ENCODE results near the gene CHAF1B. TPM values are rescaled to one million over a fixed set of nuclear protein-coding genes. Genes with fewer than 3 reads are reported as not detected.
"Not testable (repeated sequence)": the region's sequence is repeated elsewhere in the genome, so short reads cannot be mapped to it uniquely, and the experiment has no call there.

Gene CHAF1B
- polyA plus RNA-seq, 12 donors: 3.1 to 8.8 (median 4.5) TPM; not detected in 1

DNA sequence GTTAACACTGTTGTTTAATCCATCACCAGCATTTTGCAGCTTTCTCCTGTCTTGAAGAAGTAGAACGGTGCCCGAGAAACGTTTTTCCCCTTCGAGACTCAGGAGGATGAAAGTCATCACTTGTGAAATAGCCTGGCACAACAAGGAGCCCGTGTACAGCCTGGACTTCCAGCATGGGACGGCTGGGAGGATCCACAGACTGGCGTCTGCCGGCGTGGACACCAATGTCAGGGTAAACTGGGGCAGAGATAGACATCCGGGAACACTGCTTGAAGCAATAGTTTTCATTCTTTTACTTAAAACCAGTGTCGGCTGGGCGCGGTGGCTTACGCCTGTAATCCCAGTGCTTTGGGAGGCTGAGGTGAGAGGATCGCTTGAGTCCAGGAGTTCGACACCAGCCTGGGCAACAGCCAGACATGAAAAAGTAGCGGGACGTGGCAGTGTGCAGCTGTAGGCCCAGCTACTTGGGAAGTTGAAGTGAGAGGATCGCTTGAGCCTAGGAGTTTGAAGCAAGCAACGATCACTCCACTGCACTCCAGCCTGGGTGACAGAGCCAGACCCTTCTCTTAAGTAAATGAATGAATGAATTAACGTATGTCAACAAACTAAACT is 945 bp downstream of the CHAF1B start:
- no peak for DNase-seq

DNA sequence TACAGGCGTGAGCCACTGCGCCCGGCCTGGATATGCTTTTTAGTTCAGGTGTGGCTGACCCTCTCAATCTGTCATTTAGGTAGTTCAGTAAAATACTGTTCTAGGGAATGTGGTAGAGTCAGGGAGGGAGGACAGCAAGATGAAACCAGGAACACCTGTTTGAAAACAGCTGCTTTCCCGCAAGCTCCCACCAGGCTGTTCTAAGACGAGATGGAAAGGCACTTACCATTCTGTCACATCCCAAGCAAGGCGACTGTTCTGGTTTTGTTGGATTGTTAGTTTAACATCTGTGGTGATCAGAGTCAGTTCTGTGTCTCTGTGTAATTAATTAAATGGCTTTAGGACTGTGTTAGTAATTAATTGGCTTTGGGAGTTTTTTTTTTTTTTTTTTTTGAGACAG is 2.9 kb downstream of the CHAF1B start:
- DNase-seq: no peak

DNA sequence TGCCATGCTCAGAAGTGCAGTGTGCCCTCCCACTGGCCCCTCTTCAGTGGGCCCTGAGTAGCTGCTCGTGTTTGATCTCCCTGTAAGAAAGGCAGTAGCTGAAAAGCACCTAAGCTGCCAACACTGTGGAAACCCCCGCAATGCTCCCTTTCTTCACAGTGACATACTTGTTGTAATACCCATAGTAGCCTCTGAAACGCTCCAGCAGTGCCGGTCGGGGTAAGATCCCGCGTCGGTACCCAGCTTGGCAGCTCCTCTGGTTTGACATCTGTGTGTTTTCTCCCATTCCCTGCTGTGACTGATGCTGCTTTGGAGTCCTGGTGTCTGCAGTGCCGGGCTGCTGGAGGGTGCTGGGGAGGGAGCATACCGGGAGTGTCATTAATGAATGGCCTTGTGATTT is 3.6 kb downstream of the CHAF1B start:
- no peak for DNase-seq

DNA sequence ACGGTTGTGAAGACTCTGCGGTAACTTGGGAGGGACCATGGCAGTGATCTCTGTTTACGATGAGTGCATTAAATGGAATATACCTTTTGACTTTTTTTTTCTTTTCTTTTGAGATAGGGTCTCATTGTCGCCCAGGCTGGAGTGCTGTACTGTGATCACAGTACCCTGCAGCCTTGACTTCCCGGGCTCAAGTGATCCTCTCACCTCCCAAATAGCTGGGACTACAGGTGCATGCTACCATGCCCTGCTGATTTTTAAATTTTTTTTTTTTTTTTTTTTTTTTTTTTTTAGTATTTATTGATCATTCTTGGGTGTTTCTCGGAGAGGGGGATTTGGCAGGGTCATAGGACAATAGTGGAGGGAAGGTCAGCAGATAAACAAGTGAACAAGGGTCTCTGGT is 6.5 kb downstream of the CHAF1B start:
- DNase-seq: not testable (repeated sequence)

DNA sequence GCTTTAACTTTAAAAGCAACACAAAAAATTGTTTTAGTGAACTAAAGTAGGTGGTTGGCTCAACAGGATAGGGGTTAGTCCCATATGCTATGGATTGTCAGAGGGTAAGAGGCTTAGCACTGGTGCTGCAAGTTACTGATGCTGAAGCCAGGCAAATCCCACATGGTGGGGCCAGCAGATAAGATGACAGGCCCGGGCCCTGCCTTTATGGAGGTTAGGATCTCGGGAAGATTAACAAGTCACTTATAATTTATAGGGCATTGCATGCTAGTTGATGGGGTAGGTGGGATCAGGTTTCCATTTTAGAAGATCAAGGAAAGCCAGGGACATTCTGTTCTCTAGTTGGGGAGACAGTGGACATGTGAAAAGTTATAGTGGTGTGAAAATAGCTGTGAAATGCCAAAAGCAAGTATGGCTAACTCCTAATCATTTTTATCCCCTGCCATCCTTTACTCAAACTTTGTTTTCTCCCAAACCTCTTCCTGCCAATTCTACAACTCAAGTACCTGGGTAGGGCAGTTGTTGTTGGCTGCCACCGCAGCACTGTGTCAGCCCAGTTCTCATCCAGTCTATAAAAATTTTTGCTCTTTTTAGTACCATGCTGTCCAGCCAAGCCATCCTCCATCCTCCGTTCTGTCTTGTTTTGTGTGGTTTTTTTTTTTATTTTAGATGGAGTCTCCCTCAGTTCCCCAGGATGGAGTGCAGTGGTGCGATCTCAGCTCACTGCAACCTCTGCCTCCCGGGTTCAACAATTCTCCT is 10.3 kb downstream of the CHAF1B start:
- no peak for DNase-seq

DNA sequence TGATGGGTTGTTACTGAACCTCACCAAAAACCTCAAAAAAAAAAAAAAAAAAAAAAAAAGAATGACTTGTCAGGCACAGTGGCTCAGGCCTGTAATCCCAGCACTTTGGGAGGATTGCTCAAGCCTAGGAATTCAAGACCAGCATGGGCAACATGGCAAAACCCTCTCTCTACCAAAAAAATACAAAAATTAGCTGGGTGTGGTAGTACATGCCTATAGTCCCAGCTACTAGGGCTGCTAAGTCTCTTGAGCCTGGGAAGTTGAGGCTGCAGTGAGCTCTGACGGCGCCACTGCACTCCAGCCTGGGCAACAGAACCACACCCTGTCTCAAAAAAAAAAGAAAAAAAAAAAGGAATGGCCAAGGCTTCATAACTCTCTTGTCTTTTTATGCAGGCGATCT is 11.1 kb downstream of the CHAF1B start:
- DNase-seq: no peak

DNA sequence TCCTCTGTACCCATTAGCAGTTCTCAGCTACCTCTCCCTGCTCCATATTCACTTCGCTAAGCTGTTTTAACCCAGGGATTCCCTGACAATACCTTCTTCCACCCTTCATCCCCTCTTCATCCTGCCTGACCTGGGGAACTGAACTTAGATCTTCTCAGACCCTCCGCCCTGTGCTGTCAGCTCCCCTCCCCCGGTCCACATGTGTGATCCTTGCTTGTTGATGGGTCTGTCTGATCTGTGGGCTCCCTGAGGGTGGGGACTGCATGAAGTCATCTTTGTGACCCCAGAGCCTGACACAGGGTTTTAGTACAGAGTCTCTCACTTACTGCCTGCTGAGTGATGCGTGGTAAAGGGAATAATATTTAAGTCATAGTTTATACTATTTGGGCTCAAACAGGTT is 11.8 kb downstream of the CHAF1B start:
- DNase-seq: no peak

DNA sequence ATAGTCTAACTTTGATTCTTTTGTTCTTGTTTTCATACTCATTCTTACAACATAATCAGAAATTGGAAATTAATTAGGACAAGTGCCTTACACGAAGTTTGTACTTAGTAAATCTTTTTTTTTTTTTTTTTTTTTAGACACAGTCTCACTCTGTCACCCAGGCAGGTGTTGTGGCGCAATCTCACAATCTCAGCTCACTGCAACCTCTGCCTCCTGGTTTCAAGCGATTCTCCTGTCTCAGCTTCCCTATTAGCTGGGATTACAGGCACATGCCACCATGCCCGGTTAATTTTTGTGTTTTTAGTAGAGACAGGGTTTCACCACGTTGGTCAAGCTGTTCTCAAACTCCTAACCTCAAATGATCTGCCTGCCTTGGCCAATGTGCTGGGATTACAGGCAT is 12.4 kb downstream of the CHAF1B start:
- no peak for DNase-seq

DNA sequence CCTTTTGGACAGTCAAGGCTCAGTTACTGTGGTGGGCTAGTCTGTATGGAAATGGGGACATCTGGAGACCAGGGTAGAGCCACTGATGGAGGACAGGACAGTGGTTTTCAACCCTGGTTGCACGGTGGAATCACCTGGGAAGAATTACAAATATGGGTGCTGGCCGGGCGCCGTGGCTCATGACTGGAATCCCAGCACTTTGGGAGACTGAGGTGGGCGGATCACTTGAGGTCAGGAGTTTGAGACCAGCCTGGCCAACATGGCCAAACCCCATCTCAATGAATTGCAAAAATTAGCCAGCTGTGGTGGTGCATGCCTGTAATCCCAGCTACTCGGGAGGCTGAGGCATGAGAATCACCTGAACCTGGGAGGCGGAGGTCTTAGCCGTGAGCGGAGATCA is 14.5 kb downstream of the CHAF1B start:
- DNase-seq: not testable (repeated sequence)

DNA sequence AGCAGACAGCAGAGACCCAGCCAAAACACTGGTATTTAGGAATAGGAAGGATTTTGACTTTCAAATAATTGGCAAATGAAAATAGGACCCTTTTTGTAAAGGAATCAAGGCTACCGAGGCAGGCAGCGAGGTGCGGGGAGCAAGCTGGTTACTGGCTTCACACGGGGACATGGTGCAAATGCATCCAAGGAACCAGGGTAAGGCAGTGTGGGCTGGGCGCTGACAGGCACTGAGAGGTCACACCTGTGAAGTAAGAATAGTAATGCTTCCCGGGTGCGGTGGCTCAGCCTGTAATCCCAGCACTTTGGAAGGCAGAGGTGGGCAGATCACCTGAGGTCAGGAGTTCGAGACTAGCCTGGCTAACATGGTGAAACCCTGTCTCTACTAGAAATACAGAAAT is 15.5 kb downstream of the CHAF1B start:
- DNase-seq: no peak

DNA sequence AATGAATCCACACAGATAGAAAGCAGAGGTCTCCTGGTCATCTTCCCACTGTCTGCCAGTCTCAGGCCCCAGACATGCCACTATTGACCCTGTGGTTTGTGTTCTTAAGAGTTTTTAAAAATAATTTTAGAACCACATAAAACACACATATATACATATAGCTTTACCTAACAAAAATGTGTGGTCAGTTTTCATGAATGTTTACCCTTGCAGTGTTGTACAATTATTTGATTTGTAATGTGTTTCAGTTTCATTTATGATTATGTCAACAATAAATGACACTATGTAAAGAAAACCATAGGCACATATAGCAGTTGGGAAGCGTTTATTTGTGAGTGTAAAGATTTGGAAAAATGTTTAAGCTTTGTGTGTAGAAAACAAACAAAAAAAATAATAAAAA is 17.1 kb downstream of the CHAF1B start:
- no peak for DNase-seq

DNA sequence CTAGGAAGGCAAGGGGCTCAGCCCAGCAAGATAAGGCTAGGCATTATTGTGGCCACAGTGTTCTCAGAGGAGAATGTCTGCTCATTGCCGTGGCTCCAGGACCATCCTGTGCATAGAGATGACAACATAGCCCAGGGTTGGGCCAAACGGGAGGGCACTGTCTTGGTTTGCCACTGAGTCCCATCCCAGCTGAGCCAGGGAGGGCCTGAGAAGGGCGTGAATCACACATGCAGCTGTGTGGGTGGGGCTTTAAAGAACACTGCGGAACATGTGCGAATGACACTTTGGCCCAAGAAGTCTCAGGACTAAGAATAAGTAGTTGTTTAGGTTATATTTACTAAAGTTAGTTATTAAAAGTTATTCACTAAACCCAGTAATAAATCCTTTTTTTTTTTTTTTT is 18.5 kb downstream of the CHAF1B start:
- DNase-seq: no peak

DNA sequence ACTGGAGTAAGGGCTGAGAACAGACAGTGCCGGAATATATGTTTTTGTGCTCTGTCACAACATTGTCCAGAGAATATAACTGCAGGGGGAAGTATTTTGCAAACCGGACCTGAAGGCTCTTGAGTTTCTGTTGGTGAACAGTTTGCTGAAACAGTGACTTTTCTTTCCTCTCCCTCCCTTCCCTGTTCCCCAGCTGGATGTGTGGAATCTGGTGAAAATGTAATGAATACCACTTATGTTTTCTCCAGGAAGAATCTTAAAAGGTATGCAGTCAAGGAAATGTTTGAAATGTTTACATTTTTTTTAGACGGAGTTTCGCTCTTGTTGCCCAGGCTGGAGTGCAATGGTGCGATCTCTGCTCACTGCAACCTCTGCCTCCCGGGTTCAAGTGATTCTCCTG is 23.4 kb downstream of the CHAF1B start:
- no peak for DNase-seq

DNA sequence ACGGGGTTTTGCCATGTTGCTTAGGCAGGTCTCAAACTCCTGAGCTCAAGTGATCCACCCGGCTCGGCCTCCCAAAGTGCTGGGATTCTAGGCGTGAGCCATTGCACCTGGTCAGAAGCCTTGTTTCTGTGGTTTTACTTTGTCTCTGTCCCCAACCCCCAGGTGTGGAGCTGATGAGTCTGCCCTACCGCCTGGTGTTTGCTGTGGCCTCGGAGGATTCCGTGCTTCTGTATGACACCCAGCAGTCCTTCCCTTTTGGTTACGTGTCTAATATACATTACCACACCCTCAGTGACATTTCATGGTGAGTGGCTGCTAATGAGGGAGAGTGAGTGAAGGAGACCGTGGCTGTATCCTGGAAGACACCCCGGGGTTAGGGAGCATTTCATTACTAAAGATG is 26.1 kb downstream of the CHAF1B start:
- DNase-seq: no peak

DNA sequence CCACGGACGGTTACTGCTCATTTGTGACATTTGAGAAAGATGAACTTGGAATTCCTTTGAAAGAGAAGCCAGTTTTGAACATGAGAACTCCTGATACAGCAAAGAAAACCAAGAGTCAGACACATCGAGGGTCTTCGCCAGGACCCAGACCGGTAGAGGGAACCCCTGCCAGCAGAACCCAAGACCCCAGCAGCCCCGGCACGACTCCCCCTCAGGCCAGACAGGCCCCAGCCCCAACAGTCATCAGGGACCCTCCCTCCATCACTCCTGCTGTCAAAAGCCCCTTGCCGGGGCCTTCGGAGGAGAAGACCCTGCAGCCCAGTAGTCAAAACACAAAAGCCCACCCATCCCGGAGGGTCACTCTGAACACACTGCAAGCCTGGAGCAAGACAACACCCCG is 27.7 kb downstream of the CHAF1B start:
- no peak for DNase-seq

DNA sequence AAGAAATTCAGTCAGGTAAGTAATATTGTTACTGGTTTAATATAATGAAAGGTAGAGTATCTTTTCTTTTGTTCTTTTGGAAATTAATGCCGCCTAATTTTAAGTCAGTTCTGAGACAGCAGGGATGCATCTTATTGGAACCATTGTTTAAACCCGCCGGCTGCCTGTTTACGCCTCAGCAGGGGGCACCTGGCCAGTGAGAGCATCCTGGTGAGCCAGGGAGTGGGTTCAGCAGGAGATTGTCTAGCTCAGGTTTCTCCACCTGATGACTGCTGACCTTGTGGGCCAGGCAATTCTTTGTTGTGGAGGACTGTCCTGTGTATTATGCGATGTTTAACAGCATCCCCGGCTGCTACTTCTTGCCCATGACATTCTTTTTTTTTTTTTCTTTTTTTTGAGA is 30.2 kb downstream of the CHAF1B start:
- no peak for DNase-seq

DNA sequence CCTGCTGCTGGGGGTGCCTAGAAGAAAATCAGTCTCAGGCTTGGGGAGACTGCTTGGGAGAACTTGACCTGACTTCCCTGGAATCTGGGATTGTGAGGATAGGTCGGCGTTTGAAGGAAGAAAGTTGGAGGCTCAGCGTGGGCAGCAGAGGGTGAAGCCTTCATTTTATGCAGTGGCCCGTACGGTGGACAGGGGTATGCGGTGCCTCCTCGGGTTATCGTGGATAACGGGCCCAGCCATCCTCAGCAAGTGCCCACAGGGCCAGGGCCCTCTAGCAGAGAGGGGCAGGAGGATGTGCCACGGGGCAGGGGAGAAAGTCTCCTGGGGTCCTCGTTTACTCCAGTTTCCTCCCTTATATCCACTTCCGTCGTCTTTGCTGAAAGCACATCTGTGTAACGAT is 34.0 kb downstream of the CHAF1B start:
- DNase-seq: no peak

DNA sequence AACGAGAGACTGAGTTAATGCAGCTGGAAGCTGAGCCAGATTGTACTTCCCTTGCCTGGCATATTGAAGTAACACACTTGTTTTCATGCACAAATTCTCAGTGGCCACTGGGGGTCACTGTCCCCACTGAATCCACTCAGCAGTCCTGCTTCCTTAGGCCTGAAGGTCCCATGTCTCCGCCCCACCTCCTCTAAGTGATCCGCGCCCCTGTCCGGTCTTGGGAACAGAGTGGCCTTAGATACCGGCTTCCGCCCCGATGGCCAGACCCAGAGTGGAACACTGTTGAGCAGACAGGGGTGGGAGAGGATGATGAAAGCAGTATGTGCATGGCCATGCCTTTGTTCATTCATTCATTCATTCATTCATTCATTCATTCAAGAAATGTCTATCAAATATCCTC is 34.8 kb downstream of the CHAF1B start:
- DNase-seq: peak; percentile 72

DNA sequence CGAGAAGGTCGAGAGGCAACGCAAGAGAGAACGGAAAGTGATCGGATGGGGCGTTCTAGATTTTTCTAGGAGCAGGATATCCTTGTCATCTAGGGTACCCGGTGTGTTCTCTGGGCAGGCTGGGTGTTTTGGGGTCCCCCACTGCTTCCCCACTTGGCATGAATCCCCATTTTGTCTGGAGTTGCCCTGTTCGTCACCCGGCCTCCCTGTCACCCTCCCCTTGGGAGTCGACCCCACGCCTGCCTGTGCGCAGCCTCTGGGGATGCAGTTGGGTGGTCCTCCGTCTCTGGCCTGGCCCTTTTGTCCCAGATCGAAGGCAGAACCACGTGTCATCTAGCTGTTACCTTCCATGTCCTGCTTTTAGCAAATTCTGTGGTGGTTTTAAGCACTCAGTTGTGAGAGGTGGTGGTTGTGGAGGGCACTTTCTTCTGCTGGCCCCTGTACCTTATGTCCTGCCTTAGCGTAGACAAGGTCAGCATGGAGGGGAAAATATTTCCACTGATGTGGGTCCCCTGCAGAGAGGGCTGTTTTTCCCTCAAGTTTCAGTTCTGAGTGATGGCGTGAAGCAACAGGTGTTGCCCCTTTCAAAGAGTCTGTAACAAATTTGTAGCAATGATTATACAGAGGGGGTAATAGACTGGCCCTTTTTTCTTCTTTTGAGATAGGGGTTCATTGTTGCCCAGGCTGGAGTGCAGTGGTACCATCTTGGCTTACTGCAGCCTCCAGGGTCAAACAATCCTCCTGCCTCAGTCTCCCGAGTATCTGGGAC is 35.6 kb downstream of the CHAF1B start:
- no peak for DNase-seq

DNA sequence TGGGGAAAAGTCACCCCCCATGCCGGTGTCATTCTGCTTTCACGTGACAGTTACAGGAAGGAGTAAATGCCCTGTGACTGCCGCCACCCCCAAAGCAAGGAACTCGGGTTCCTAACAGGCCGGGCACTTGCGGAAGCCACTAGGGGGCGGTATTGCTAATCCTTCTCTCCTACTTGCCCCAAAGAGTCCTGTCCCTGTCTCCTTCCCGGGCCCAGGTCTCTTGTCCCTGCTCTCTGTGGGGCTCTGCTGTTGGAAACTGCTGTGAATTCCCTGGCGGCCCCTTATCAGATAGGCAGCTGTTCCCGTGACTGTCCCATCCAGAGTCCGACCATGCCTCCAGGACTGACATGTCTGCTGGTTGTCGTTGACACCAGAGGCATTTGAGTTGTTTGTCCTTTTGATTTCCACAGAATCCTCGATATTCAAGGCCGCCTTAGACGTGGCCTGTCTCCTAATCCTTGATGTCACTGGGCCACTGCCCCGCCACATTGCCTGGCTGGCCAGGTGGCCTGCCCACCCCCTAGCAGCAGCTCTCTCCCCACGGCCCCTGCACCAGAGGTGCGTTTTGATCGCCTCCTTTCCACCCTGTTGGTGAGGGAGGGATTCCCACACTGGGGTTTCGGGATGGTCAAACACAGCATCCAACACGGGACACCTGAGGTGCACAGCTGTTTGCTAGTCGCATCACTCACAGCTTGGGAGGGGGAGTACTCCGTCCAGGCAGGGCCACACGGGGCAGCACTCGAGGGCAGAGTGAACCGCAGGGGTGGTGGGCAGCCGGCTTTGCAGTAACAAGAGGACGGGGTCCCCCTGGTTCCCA is 37.3 kb downstream of the CHAF1B start:
- DNase-seq: no peak

DNA sequence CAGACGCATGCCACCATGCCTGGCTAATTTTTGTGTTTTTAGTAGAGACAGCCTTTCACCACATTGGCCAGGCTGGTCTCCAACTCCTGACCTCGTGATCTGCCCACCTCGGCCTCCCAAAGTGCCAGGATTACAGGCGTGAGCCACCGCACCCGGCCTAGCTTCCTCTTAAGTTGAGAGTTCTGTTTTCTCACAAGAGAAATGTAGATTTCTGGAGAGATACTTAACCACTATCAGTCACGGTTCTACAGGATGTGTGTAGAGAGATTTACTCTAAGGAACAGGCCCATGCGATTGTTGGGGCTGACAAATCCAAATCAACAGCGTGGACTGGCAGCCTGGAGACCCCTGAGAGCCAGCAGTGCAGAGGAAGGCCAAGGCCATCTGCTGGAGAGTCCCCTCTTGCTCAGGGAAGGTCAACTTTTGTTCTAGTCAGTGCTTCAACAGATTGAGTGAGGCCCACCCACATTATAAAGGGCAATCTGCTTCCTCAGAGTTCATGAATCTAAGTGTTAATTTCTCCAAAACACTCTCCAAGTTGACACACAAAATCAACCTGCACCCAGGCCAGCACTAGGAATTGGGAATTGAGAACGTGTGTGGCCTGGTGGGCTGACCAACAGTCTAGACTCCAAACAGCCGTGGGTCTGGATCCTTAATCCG is 38.7 kb downstream of the CHAF1B start:
- DNase-seq: no peak

DNA sequence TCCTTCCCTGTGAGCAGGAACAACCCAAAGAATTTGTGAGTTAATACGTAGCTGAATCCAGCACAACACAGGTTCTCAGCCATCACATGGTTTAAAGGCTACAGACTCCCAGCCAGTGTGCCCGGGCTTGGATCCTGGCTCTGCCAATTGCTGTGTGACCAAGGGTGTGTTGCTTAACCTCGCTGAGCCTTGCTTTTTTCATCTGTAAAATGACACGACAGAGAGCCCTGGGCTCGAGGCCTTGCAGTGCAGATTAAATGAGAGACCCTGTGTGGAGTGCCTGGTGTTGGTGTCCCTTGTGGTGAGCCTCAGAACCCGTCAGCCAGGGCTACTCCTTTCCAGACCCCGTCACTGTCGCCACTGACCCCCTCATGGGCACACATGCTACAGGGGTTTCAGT is 39.4 kb downstream of the CHAF1B start:
- DNase-seq: no peak

Measured in muscle of arm (tissue), 12 donors.